GM12873 (cell line): ENCODE results near the gene FAM110A.

Source experiments
- TF ChIP-seq, protein P1 (sequence below): IDR thresholded peaks from 2 replicates; pipeline ENCODE4 v1.5.1; 2012; ENCODE audit warnings: low read depth, mild to moderate bottlenecking, moderate library complexity, low read length, control low read depth; ENCODE audit not compliant: insufficient read depth; ENCODE audit errors: missing control alignments

The FAM110A gene

DNA sequence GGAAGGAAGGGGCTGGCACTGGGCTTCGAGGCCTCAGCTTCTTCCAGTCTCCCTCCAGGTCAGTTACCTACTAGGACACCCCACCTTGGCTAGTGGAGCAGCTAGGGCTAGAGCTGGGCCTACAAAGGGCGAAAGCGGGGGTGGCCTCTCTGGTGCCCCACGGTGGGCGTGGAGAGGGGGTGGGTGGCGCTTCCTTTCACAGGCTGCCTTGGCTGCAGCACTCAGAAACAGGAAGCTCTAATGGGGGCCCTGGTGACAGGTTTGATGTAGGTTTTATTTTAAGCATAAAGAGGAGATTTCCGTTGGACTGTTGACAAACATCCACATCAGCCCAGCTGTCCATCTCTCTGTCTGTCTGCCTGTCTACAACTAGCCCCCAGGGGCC, 13.4 kb downstream of the FAM110A start:
- TF ChIP-seq, protein P1, sequence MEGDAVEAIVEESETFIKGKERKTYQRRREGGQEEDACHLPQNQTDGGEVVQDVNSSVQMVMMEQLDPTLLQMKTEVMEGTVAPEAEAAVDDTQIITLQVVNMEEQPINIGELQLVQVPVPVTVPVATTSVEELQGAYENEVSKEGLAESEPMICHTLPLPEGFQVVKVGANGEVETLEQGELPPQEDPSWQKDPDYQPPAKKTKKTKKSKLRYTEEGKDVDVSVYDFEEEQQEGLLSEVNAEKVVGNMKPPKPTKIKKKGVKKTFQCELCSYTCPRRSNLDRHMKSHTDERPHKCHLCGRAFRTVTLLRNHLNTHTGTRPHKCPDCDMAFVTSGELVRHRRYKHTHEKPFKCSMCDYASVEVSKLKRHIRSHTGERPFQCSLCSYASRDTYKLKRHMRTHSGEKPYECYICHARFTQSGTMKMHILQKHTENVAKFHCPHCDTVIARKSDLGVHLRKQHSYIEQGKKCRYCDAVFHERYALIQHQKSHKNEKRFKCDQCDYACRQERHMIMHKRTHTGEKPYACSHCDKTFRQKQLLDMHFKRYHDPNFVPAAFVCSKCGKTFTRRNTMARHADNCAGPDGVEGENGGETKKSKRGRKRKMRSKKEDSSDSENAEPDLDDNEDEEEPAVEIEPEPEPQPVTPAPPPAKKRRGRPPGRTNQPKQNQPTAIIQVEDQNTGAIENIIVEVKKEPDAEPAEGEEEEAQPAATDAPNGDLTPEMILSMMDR: no peak

DNA sequence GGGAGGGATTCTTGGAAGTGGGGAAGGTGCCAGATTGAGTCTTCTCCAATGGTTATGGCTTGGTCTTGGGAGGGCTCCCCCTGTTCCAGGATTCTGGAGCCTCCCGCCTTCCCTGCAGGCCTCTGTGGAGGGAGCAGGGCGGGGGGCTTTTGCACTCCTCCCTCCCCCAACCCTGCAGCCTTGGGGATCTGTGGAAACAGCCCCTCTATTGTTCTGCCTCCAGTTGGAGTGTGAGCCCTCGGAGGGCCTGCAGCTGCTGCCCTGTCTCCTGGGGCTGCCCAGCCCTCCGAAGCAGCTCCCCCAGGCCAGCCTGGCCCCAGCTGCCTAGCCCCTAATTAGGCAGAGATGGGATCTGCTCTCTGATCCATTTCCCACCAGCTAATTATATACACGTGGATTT, 14.7 kb downstream of the FAM110A start:
- TF ChIP-seq, protein P1: no peak

DNA sequence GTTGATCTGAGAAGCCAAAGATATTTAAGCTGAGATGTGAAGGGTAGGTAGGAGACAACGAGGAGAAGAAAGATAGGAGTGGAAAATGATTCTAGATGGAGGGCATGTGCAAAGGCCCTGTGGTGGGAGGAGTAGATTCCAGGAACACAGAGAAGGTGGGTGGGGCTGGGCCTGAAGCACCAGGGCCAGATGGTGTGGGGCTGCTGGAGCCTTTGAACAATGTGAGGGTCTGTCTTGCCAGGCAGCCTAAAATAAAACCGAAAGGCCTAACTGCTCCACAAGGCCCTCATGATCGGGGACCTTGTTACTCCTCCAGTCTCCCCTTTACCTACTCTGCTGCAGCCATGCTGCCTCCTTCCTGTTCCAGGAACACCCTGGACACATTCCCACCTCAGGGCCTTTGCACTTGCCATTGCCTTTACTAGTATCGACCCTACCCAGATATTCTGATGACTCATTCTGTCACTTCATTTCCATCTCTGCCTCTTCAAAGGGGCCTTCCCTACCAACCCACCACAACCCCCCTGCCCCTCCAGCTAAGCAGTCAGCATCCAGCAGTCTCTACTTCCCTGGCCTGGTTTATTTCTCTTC, 20.0 kb downstream of the FAM110A start:
- TF ChIP-seq, protein P1: no peak

DNA sequence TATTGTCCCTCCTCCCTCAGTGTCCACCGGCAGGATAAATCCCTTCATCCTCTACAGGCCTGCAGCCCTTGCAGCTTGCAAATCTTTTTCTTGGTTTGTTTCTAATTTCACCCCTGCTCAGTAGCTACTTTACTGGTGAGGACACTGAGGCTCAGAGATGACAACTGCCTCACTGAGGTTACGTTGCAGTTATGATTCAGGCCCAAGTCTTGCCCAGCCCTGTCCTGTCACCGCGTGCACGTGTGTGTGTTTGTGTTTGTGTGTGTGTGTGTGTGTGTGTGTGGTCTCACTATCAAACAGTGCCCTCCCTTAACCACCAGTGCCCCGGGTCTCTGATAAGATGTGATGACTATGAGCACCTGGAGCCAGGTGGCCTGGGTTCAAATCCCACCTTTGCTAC, 21.1 kb downstream of the FAM110A start:
- TF ChIP-seq, protein P1: no peak

DNA sequence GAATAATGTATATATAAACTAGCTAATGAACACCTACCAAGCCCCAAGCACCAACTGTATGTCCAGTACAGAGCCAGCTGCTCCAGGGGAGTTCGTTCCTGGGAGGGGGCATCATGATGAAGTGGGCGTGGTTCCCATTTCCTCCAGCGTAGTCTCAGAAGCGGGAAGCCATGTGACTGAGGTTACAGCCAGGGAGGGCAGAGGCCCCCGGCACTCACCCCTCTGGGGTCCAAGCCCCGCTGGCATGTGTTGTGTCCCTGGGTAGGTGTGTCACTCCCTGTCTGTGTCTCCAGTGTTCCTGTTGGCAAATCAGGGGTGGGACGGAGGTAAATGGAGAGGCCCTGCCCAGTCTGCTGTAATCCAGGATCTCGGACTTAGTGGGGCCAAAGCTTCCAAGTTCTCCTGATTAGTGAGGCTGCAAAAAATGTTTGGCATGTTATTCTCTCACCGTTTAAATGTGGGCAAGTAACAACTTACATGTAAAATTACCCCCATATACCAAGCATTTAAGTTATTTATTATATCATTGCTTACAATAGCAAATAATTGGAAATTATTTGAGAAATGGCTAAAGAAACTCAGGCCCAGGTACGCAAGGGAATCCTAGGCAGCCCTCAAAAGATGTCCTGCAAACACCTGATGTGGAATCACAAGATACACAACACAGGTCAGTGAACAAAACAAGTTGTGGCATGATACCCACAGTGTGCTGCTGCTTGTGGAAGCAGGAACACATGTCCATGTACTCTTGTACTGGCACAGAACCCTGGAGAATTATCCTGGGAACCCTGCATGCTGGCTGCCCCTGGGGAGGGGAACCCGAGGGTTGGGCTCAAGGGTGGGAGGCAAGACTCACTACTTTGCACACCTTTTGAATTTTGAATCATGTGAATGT, 22.2 kb downstream of the FAM110A start:
- TF ChIP-seq, protein P1: no peak

DNA sequence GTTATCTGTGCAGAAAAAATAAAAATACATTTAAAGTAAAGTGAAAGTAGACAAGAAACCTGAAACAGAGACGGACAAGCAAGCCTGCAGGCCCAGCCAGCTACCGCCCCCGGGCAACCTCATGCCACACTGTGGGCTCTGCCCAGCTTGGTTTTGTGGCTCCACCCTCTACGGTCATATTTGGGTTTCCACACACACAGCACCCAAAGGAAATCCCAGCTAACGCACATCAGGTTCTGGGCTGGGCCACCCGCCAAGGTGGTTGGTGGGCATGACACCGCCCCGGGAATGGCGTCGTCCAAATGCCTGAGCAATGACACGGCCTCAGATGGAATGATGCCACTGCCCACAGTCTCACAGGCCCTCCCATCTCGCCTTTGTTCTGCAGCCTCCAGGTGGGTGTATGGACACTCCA, 22.9 kb downstream of the FAM110A start:
- TF ChIP-seq, protein P1: no peak

DNA sequence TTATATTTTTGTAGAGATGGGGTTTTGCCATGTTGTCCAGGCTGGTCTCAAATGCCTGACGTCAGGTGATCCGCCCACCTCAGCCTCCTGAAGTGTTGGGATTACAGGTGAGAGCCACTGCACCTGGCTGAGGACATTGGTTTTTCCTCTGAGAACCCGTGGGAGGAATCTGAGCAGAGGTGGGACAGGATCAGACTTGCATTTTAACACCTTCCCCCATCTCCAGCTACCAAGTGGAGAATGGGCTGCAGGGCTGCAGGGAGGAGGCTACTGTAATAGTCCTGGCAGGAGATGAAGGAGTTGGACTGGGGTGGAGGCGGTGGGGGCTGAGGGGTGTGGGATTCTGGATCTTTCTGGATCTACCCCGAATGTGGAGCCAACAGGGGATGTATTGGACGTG, 24.5 kb downstream of the FAM110A start:
- TF ChIP-seq, protein P1: no peak
